H1 (cell line): ENCODE results near the gene IL36G. TPM values are rescaled to one million over a fixed set of nuclear protein-coding genes. Genes with fewer than 3 reads are reported as not detected.

Experiments used
- CTCF ChIA-PET: fragments of 300-600 bp; sonication (Branson Sonifier 250); formaldehyde crosslinking; loops from one replicate; lab custom pipeline; 2021; ENCODE audit not compliant: partially characterized antibody; lab: Charles Lee
- POLR2A ChIA-PET: fragments of 300-600 bp; sonication (Branson Sonifier 250); formaldehyde crosslinking; loops from one replicate; lab custom pipeline; 2021; ENCODE audit warnings: inconsistent platforms; ENCODE audit not compliant: partially characterized antibody; lab: Charles Lee
- DNase-seq, 2 experiments: peaks; one replicate each; pipeline versions ENCODE4 v3.0.0 to v3.0.0-alpha.2; 2010 to 2022; ENCODE audit warnings: low spot score in 2 of 2, low read depth in 1 of 2, mixed read lengths in 1 of 2
- FAIRE-seq: peaks from 2 replicates; lab custom pipeline; 2011; peaks lifted over from hg19 to GRCh38; lab: Jason Lieb, UNC
- H2AFZ ChIP-seq: 2 replicates; pipeline ENCODE4 v1.8.1; 2012; ENCODE audit warnings: low read length, inconsistent platforms
- H2AK5ac ChIP-seq: 2 replicates; pipeline ENCODE4 v1.6.1; 2013; ENCODE audit warnings: low read depth, low read length
- H2BK120ac ChIP-seq: replicated peaks from 2 replicates; pipeline ENCODE3; 2013; ENCODE audit warnings: low read depth, low read length, inconsistent platforms
- H2BK12ac ChIP-seq: 2 replicates; pipeline ENCODE4 v1.6.1; 2013; ENCODE audit warnings: low read depth, low read length
- H2BK15ac ChIP-seq: 2 replicates; pipeline ENCODE4 v1.6.1; 2013; ENCODE audit warnings: low read length
- H2BK20ac ChIP-seq: 2 replicates; pipeline ENCODE4 v1.6.1; 2013; ENCODE audit warnings: low read length
- H2BK5ac ChIP-seq: 2 replicates; pipeline ENCODE4 v1.6.1; 2013; ENCODE audit warnings: low read depth, low read length
- H3K14ac ChIP-seq: 2 replicates; pipeline ENCODE4 v1.6.1; 2013; ENCODE audit warnings: inconsistent platforms; ENCODE audit not compliant: insufficient read length
- H3K18ac ChIP-seq: 2 replicates; pipeline ENCODE4 v1.6.1; 2013; ENCODE audit warnings: low read length; ENCODE audit errors: extremely low read depth
- H3K23ac ChIP-seq: 2 replicates; pipeline ENCODE4 v1.6.1; 2013; ENCODE audit warnings: inconsistent platforms; ENCODE audit not compliant: insufficient read length
- H3K23me2 ChIP-seq: 2 replicates; pipeline ENCODE4 v1.6.1; 2013; ENCODE audit warnings: low read depth, low read length
- H3K27ac ChIP-seq: 2 replicates; pipeline ENCODE4 v1.6.1; 2011; ENCODE audit warnings: low read depth, low read length, inconsistent platforms
- H3K27me3 ChIP-seq, 4 experiments: replicated peaks in 1 of 4; 1 replicate in 1 of 4; 2 replicates in 3 of 4; pipeline versions ENCODE4 v1.6.1 to v1.8.1; 2011 to 2013; ENCODE audit warnings: low read length in 3 of 4, mild to moderate bottlenecking in 3 of 4, inconsistent platforms in 2 of 4, mixed read lengths in 2 of 4, moderate library complexity in 1 of 4; ENCODE audit not compliant: control insufficient read depth in 3 of 4, insufficient read depth in 3 of 4; ENCODE audit errors: extremely low read depth in 1 of 4
- H3K36me3 ChIP-seq, 4 experiments: 2 replicates each; pipeline versions ENCODE4 v1.6.1 to v1.8.1; 2011 to 2013; ENCODE audit warnings: mild to moderate bottlenecking in 4 of 4, low read length in 3 of 4, moderate library complexity in 2 of 4, control low read depth in 1 of 4, inconsistent platforms in 1 of 4; ENCODE audit not compliant: insufficient read depth in 4 of 4, control insufficient read depth in 2 of 4
- H3K4ac ChIP-seq: replicated peaks from 2 replicates; pipeline ENCODE3; 2013; ENCODE audit warnings: low read length, low read depth, mixed read lengths, inconsistent platforms; ENCODE audit not compliant: insufficient read length
- H3K4me1 ChIP-seq, 4 experiments: replicated peaks in 1 of 4; 1 replicate in 1 of 4; 2 replicates in 3 of 4; pipeline versions ENCODE4 v1.6.1 to v1.8.1; 2011 to 2013; ENCODE audit warnings: low read length in 3 of 4, inconsistent platforms in 2 of 4, mixed read lengths in 1 of 4; ENCODE audit not compliant: insufficient read depth in 4 of 4, control insufficient read depth in 3 of 4
- H3K4me2 ChIP-seq, 2 experiments: 2 replicates each; pipeline versions ENCODE4 v1.6.1 to v1.8.1; 2011 to 2013; ENCODE audit warnings: low read depth in 2 of 2, low read length in 2 of 2, control low read depth in 1 of 2, inconsistent platforms in 1 of 2, mild to moderate bottlenecking in 1 of 2; ENCODE audit not compliant: insufficient read depth in 1 of 2
- H3K4me3 ChIP-seq, 4 experiments: fragments of 200-600, 300-600 bp in 1 of 4; sonication (generic), shearing (Covaris generic), sonication (Bioruptor Twin) in 1 of 4; 2 replicates each; pipeline versions ENCODE4 v1.5.1 to v1.8.1; 2011 to 2016; ENCODE audit warnings: low read length in 4 of 4, low read depth in 3 of 4, control low read depth in 2 of 4, inconsistent platforms in 2 of 4, mild to moderate bottlenecking in 2 of 4, mixed read lengths in 1 of 4, moderate library complexity in 1 of 4; ENCODE audit not compliant: insufficient read depth in 2 of 4; ENCODE audit errors: extremely low read depth in 1 of 4
- H3K56ac ChIP-seq: replicated peaks from 2 replicates; pipeline ENCODE3; 2013; ENCODE audit warnings: low read depth, mild to moderate bottlenecking, mixed read lengths, low read length, inconsistent platforms; ENCODE audit not compliant: insufficient read length
- H3K79me1 ChIP-seq: 2 replicates; pipeline ENCODE4 v1.6.1; 2013; ENCODE audit warnings: low read depth, low read length, control low read depth
- H3K79me2 ChIP-seq, 2 experiments: 2 replicates each; pipeline versions ENCODE4 v1.6.1 to v1.8.1; 2012 to 2013; ENCODE audit warnings: low read length in 2 of 2, mild to moderate bottlenecking in 2 of 2, inconsistent platforms in 1 of 2; ENCODE audit not compliant: insufficient read depth in 2 of 2, control insufficient read depth in 1 of 2
- H3K9ac ChIP-seq, 4 experiments: replicated peaks in 1 of 4; 1 replicate in 1 of 4; 2 replicates in 3 of 4; pipeline versions ENCODE4 v1.6.1 to v1.8.1; 2011 to 2013; ENCODE audit warnings: low read depth in 3 of 4, low read length in 3 of 4, control low read depth in 2 of 4, mild to moderate bottlenecking in 2 of 4, moderate library complexity in 2 of 4, inconsistent platforms in 1 of 4; ENCODE audit errors: extremely low read depth in 1 of 4
- H3K9me3 ChIP-seq, 2 experiments: 2 replicates each; pipeline versions ENCODE4 v1.6.1 to v1.8.1; 2012 to 2013; ENCODE audit warnings: mild to moderate bottlenecking in 2 of 2, moderate library complexity in 2 of 2, control low read depth in 1 of 2, inconsistent platforms in 1 of 2, low read depth in 1 of 2, low read length in 1 of 2, mixed read lengths in 1 of 2; ENCODE audit not compliant: insufficient read depth in 2 of 2
- H4K20me1 ChIP-seq, 2 experiments: replicated peaks in 1 of 2; 2 replicates each; pipeline versions ENCODE3 to v1.8.1; 2011 to 2013; ENCODE audit warnings: inconsistent platforms in 2 of 2, low read length in 2 of 2, mild to moderate bottlenecking in 1 of 2; ENCODE audit not compliant: insufficient read depth in 2 of 2, control insufficient read depth in 1 of 2
- H4K5ac ChIP-seq: 2 replicates; pipeline ENCODE4 v1.6.1; 2013; ENCODE audit warnings: low read length, low read depth, mixed read lengths, inconsistent platforms; ENCODE audit not compliant: insufficient read length
- H4K8ac ChIP-seq: 2 replicates; pipeline ENCODE4 v1.8.0; 2013; ENCODE audit warnings: mild to moderate bottlenecking, moderate library complexity, low read length, inconsistent platforms; ENCODE audit not compliant: insufficient read depth; ENCODE audit errors: extremely low read depth
- H4K91ac ChIP-seq: replicated peaks from 2 replicates; pipeline ENCODE3; 2013; ENCODE audit warnings: low read length, mixed read lengths, inconsistent platforms; ENCODE audit not compliant: insufficient read length
- ATF2 ChIP-seq: IDR thresholded peaks from 2 replicates; pipeline ENCODE4 v1.6.1; 2012; ENCODE audit warnings: low read length, inconsistent platforms
- WGBS, 2 experiments: shearing (Covaris generic) in 1 of 2; methylation state at CpG; one replicate each; pipeline versions ENCODE4 v1.1.6 to v1.1.7; 2013 to 2015; ENCODE audit warnings: low lambda C conversion rate in 2 of 2, mixed read lengths in 2 of 2, inconsistent platforms in 1 of 2, low coverage in 1 of 2, missing lambda C conversion rate in 1 of 2; ENCODE audit not compliant: insufficient replicate concordance in 2 of 2, insufficient coverage in 1 of 2, insufficient read length in 1 of 2; ENCODE audit errors: extremely low coverage in 1 of 2, missing lambda C conversion rate in 1 of 2; 5-methylcytosine and 5-hydroxymethylcytosine counted together
- polyA plus RNA-seq, 7 experiments: library from polyadenylated mRNA; depleted of rRNA in 3 of 7; stranded (reverse) in 5 of 7; unstranded in 2 of 7; fragments of >200 nt in 5 of 7; fragments of 200-250 nt in 2 of 7; gene quantifications; 1 replicate in 5 of 7; 2 replicates in 1 of 7; 4 replicates in 1 of 7; pipeline versions ENCODE4 v1.2.1 to v1.2.3, GENCODE V29; 2011 to 2013; ENCODE audit warnings: missing spikeins in 2 of 7, mixed read lengths in 2 of 7
- total RNA-seq: library from RNA; stranded (reverse); fragmentation: NEBNext Ultra II Directional; extraction: Animal tissue kit (Norgen Biotek cat#: 25700); gene quantifications from 2 replicates; pipeline ENCODE4 v1.2.1, GENCODE V29; 2021

The IL36G gene
- total and polyA plus RNA-seq, 2 of the 8 experiments (the other 6 are each of a cell fraction or from before 2014, with no cell fraction given), result 0.39 TPM; not detected in 1

- H3K14ac ChIP-seq, result no peak overlapping the region
- H3K56ac ChIP-seq, result no peak overlapping the region
- H4K8ac ChIP-seq, result no peak overlapping the region
- CTCF ChIA-PET, result no interaction called here
- H2BK20ac ChIP-seq, result no peak overlapping the region
- H2BK12ac ChIP-seq, result no peak overlapping the region
- no peak overlapping the region for H3K4me2 ChIP-seq
- H4K20me1 ChIP-seq, result no peaks in the 10 kb centered on the region
- H3K79me2 ChIP-seq, result no peaks in the 10 kb centered on the region
- no peak overlapping the region for H2BK5ac ChIP-seq
- 92% methylated on average over 1 of the region's 1 CpG; no CpG with 5 or more reads in 1 of the 2 experiments for WGBS, 2 experiments
- H3K9me3 ChIP-seq, result no peaks in the 10 kb centered on the region
- H3K27me3 ChIP-seq, result no peaks in the 10 kb centered on the region; a peak in 1 of 7 replicates
- H2AFZ ChIP-seq, result no peak overlapping the region
- FAIRE-seq, result no peak
- H3K4ac ChIP-seq, result no peak overlapping the region
- no peak overlapping the region for H3K27ac ChIP-seq
- no peak overlapping the region for H2BK120ac ChIP-seq
- H3K79me1 ChIP-seq, result no peaks in the 10 kb centered on the region
- H3K36me3 ChIP-seq, result no peaks in the 10 kb centered on the region
- no peak overlapping the region for H4K5ac ChIP-seq
- H3K4me3 ChIP-seq, result no peak overlapping the region
- no peak for DNase-seq
- H3K23ac ChIP-seq, result no peak overlapping the region
- no peak overlapping the region for H3K18ac ChIP-seq
- H4K91ac ChIP-seq, result no peak overlapping the region
- H3K9ac ChIP-seq, result no peak overlapping the region
- no peak overlapping the region for H2AK5ac ChIP-seq
- POLR2A ChIA-PET, result interaction anchor here (0.6 kb wide), 1 partner anchor 39 kb away, joined by 3 read pairs; no protein-coding TSS in a partner anchor
- H2BK15ac ChIP-seq, result no peak overlapping the region
- no peaks in the 10 kb centered on the region for H3K4me1 ChIP-seq
- no peaks in the 10 kb centered on the region for H3K23me2 ChIP-seq
- no peak for TF ChIP-seq ATF2
Measured at GRCh38 chr2:112980537-112980936, 2.7 kb downstream of the IL36G start.
